HAP-1 (cell line): ENCODE results near the gene E2F7.

Experiments used
- DNase-seq, 2 experiments: peaks; one replicate each; pipeline ENCODE4 v3.0.0-alpha.2; 2016 to 2020; ENCODE audit warnings: low spot score in 2 of 2
- H3K27me3 ChIP-seq: fragments of 250-450 bp; sonication (Bioruptor Pico); 2 replicates; pipeline ENCODE4 v1.5.1; 2020; ENCODE audit warnings: low read depth, mild to moderate bottlenecking, moderate library complexity
- H3K36me3 ChIP-seq: fragments of 250-450 bp; sonication (Bioruptor Pico); replicated peaks from 2 replicates; pipeline ENCODE4 v1.5.1; 2020; ENCODE audit warnings: mild to moderate bottlenecking
- H3K4me1 ChIP-seq: fragments of 250-450 bp; sonication (Bioruptor Pico); 2 replicates; pipeline ENCODE4 v1.5.1; 2020; ENCODE audit warnings: mild to moderate bottlenecking
- H3K4me3 ChIP-seq: fragments of 250-450 bp; sonication (Bioruptor Pico); 2 replicates; pipeline ENCODE4 v1.5.1; 2020; ENCODE audit warnings: mild to moderate bottlenecking, moderate library complexity
- H3K9me3 ChIP-seq: fragments of 250-450 bp; sonication (Bioruptor Pico); 2 replicates; pipeline ENCODE4 v1.5.1; 2020; ENCODE audit warnings: mild to moderate bottlenecking, moderate library complexity
- in situ Hi-C: fragments of 300-500 bp; cut with MboI; formaldehyde crosslinking; loops from 3 replicates; pipeline ENCODE4 v1.14.3; 2020; ENCODE audit warnings: low sequenced_read_pairs, inconsistent platforms, mixed read lengths

E2F7 gene

DNA sequence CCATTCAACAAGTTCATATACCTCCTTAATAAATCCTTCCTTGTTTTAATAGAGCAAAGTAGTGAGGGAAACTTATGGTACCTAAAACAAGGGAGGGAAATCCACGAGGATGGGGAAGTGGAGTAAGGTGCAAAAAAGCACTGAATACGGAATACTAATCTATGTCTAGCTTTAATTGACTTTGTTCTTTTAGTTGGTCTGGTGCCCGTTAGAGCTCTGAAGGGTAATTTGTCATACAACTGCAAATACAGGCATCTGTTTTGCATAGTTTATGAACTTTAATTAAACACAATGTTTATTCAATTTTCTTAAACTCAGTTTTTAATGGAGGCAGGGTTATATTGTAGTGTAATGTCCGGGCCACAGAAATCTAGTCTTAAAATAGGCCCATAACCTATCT lies 67.0 kb downstream of the E2F7 start:
- no peaks in the 10 kb centered on the region for H3K9me3 ChIP-seq
- peaks cover 9% of the 10 kb centered on the region for H3K27me3 ChIP-seq
- DNase-seq = no peak
- in situ Hi-C loops = no loop called here
- H3K4me3 ChIP-seq = no peak overlapping the region
- H3K4me1 ChIP-seq = no peaks in the 10 kb centered on the region
- H3K36me3 ChIP-seq = no peaks in the 10 kb centered on the region

DNA sequence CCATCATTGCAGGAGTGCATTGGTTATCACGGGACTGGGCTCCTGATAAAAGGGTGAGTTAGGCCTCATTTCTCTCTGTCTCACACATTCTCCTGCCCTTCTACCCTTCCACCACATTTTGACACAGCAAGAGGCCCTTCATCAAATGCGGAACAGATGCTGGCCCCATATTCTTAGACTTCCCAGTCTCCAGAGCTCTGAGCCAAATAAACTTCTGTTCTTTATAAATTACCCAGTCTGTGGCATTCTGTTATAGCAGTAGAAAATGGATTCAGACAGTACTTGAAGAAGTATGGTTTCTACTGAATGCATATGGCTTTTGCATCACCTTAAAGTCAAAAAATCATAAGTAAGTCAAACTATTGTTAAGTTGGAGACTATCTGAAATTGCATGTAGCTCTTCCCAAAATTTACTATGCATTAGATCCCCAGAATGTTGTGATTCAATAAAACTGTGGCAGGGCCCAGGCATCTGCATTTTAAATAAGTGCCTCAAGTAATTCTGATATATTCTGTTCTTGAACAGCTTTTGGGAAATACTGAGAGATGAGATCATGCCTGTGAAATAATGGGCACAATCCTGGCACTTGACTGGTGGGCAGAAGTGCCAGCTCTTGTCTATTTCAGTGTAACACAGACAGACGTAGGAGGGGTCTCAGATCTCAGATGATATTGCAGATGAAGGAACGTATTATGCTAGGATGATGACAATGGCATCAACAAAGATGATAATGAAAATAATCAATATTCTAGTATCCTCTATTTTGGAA lies 68.2 kb downstream of the E2F7 start:
- Histone ChIP-seq H3K4me1 (no peaks in the 10 kb centered on the region), H3K27me3 (peaks cover 7% of the 10 kb centered on the region), H3K4me3 (no peak overlapping the region), H3K36me3 (no peaks in the 10 kb centered on the region), H3K9me3 (no peaks in the 10 kb centered on the region)
- no peak for DNase-seq
- in situ Hi-C loops = no loop called here

- in situ Hi-C loops = no loop called here
- Histone ChIP-seq H3K4me1 (no peaks in the 10 kb centered on the region; the same call in 1 of the 2 replicates), H3K27me3 (no peaks in the 10 kb centered on the region; the same call in 1 of the 2 replicates), H3K4me3 (no peak overlapping the region), H3K9me3 (no peaks in the 10 kb centered on the region), H3K36me3 (no peaks in the 10 kb centered on the region)
- DNase-seq = no peak
Observed at GRCh38 chr12:76990716-76991115, 74.7 kb downstream of the E2F7 start.

DNA sequence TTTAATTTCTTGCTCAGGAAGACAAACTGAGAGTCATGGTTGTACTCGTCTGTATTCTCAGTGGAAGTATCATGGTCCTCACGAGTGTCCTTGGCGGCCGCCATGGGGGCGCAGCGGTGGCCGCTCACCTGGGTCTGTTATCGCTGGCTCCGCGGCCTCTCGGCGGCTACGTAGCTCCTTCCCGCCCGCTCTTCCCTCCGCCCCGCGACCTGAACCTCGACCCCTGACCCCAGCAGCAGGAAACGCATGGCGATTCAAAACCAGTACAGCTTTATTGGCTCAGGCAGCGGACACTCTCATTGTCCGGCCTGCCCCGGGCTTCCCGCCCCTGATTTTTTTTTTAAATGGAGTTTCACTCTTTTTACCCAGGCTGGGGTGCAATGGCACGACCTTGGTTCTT lies 80.8 kb downstream of the E2F7 start:
- in situ Hi-C loops = no loop called here
- no peak for DNase-seq
- H3K27me3 ChIP-seq = no peaks in the 10 kb centered on the region; the same call in 1 of the 2 replicates
- no peaks in the 10 kb centered on the region; the same call in 1 of the 2 replicates for H3K4me1 ChIP-seq
- peaks cover 4% of the 10 kb centered on the region; the same call in 1 of the 2 replicates for H3K9me3 ChIP-seq
- H3K4me3 ChIP-seq = no peak overlapping the region
- no peaks in the 10 kb centered on the region for H3K36me3 ChIP-seq

DNA sequence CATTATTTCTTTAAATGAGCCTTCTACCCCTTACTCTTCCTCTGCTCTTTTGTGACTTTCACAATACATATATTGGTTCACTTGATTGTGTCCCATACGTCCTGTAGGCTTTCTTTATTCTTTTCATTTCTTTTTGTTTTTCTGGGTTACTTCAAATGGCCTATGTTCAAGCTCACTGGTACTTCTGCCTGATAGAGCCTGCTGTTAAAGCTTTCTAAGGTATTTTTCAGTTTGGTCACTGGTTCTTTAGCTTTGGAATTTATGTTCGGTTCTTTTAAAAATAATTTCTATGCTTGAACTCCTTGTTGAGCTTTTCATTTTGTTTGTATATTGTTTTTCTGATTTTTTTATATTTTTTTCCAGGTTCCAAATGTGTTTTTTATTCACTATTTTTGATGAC lies 81.9 kb downstream of the E2F7 start:
- Histone ChIP-seq H3K9me3 (peaks cover 4% of the 10 kb centered on the region; the same call in 1 of the 2 replicates), H3K27me3 (no peaks in the 10 kb centered on the region; the same call in 1 of the 2 replicates), H3K4me3 (no peak overlapping the region), H3K4me1 (no peaks in the 10 kb centered on the region; the same call in 1 of the 2 replicates), H3K36me3 (no peaks in the 10 kb centered on the region)
- in situ Hi-C loops = no loop called here
- no peak for DNase-seq

- no peaks in the 10 kb centered on the region for H3K27me3 ChIP-seq
- peaks cover 4% of the 10 kb centered on the region; the same call in 1 of the 2 replicates for H3K9me3 ChIP-seq
- H3K4me3 ChIP-seq = no peak overlapping the region
- no peaks in the 10 kb centered on the region for H3K4me1 ChIP-seq
- H3K36me3 ChIP-seq = no peaks in the 10 kb centered on the region
- in situ Hi-C loops = no loop called here
- DNase-seq = no peak
Observed at GRCh38 chr12:76980196-76980595, 85.2 kb downstream of the E2F7 start.

- H3K9me3 ChIP-seq = no peaks in the 10 kb centered on the region
- in situ Hi-C loops = no loop called here
- H3K27me3 ChIP-seq = peaks cover 11% of the 10 kb centered on the region
- no peak overlapping the region for H3K4me3 ChIP-seq
- DNase-seq = no peak
- H3K4me1 ChIP-seq = no peaks in the 10 kb centered on the region
- H3K36me3 ChIP-seq = no peaks in the 10 kb centered on the region
Observed at GRCh38 chr12:76976777-76977382, 88.5 kb downstream of the E2F7 start.
